Measurements from ENCODE around the gene KCNA1.

DNA sequence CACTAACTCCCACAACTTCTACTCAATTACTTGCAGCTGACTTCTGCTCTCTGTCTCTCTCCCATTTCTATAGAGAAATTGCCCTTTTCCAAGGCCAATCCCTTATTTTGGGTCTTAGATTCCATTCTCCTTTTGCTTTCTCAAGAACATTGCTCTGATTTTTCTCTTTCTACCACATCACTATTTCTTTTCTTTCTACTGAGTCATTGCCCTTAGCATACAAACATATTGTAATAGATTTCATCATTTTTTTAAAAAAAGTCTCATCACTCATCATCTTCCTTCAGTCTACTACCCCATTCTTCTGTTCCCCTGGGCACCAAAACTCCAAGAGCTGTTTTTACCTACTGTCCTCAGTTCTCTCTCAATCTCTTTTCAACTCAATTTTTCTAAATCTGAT is 4.4 kb upstream of the KCNA1 start:
- no peak for TF ChIP-seq POLR2A (IDR thresholded peaks at IDR 0.05; ENCODE audit: low read depth, low read length)
- TF ChIP-seq POLR2AphosphoS5 (IDR thresholded peaks at IDR 0.05; ENCODE audit: low read depth, low read length): no peak
- TF ChIP-seq TAF1 (IDR thresholded peaks at IDR 0.05; ENCODE audit: borderline replicate concordance, low read depth, low read length): no peak
